GM12801 (cell line): Measurements from ENCODE around the gene DLG2.

Experiments used
- TF ChIP-seq, protein P1 (sequence below): IDR thresholded peaks from one replicate; pipeline ENCODE4 v1.5.1; 2011; ENCODE audit warnings: control low read depth; ENCODE audit not compliant: insufficient read length; ENCODE audit errors: extremely low read depth

The DLG2 gene

GRCh38 chr11:85167038-85167437 lies 460.1 kb downstream of the DLG2 start:
- TF ChIP-seq, protein P1, sequence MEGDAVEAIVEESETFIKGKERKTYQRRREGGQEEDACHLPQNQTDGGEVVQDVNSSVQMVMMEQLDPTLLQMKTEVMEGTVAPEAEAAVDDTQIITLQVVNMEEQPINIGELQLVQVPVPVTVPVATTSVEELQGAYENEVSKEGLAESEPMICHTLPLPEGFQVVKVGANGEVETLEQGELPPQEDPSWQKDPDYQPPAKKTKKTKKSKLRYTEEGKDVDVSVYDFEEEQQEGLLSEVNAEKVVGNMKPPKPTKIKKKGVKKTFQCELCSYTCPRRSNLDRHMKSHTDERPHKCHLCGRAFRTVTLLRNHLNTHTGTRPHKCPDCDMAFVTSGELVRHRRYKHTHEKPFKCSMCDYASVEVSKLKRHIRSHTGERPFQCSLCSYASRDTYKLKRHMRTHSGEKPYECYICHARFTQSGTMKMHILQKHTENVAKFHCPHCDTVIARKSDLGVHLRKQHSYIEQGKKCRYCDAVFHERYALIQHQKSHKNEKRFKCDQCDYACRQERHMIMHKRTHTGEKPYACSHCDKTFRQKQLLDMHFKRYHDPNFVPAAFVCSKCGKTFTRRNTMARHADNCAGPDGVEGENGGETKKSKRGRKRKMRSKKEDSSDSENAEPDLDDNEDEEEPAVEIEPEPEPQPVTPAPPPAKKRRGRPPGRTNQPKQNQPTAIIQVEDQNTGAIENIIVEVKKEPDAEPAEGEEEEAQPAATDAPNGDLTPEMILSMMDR = no peak

GRCh38 chr11:85165819-85166218 lies 461.3 kb downstream of the DLG2 start:
- TF ChIP-seq, protein P1 = no peak

GRCh38 chr11:85164743-85165142 lies 462.4 kb downstream of the DLG2 start:
- TF ChIP-seq, protein P1 = no peak

- TF ChIP-seq, protein P1 = no peak
Observed at GRCh38 chr11:85154294-85154693, 472.9 kb downstream of the DLG2 start.

GRCh38 chr11:85137597-85137996 lies 489.5 kb downstream of the DLG2 start:
- TF ChIP-seq, protein P1 = no peak

DNA sequence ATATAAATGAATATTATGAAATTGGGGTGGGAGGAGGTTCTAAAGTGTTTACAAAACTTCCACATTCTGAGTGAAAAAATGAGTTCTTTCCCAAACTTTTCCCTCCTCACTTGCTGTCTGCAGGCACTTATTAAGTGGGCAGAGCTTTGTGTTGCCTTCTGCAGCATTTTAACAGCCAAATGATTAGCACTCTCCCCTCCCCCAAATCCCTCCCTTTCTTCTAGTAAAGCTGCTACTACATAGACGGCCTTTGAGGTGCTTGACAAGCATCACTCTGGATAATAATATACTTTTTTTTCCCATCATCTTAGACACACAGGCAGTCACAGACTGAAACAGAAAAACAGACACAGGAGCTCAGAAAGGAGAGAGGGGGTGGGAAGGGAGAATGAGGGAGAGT lies 493.5 kb downstream of the DLG2 start:
- TF ChIP-seq, protein P1 = no peak

- TF ChIP-seq, protein P1 = no peak
Observed at GRCh38 chr11:85132851-85133585, 494.1 kb downstream of the DLG2 start.
